GM21360 (cell line): ENCODE results near the gene TRPM6.

Experiments used
- ATAC-seq: cut with Tn5 transposase; IDR thresholded peaks from one replicate; pipeline ENCODE4 v1.9.1; 2021; ENCODE audit warnings: mild to moderate bottlenecking, moderate library complexity; ENCODE audit not compliant: unreplicated experiment

TRPM6 gene

DNA sequence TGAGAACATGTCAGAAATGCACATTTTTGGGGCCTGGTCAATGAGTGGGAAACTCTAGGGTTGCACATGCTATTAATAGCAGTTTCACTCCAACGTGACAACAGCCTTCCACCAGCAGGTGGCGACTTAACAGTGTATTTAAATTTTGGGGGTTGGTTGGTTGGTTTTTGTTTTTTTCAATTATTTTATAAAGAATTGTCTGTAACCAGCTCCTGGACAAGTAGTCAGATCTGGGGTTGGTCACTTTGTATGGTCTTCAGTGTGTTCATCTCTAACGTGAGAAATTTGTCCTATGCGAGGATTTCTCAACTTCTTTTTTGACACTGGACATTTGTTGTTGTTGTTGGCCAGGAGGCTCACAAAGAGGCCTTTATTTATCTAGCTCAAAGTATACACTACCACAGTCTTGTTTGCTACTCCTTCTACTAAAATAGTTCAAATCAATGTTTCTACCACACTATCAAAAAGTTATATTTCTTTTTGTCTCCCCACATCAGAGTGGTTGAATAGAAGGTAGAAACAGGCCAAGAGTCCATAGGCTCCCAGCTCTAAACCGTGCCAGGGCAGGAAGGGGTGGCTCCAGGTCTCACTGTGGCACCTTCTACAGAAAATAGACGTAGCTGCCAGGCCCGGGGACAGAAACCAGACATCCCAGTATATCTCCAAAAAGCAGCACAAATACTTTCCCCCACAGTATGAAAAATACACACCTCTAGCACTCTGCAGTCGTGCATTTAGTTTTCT, 110.4 kb downstream of the TRPM6 start:
- ATAC-seq: no peak

- no peak for ATAC-seq
These were observed 112.3 kb downstream of the TRPM6 start for GRCh38 chr9:74775396-74775795.

- peak; percentile 36 for ATAC-seq
These were observed 113.7 kb downstream of the TRPM6 start for GRCh38 chr9:74773886-74774479.

GRCh38 chr9:74772121-74772520, 115.6 kb downstream of the TRPM6 start:
- ATAC-seq: peak; percentile 45

DNA sequence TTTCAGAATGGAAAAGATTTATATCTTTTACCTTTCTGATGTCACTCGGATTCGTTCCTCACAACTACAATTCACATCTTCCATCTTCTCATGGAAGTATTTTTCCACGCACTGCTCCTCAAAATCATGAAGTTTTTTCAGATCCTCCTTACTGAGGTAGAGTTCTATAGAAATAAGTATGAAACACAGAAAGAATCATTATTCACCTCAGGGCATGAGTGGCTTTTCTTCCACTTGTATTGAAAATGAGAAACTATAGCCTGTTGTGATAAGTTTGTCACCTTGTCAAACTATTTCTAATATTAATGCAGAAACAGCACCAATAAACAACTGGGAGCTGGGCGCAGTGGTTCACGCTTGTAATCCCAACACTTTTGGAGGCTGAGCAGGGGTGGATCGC, 116.0 kb downstream of the TRPM6 start:
- no peak for ATAC-seq

GRCh38 chr9:74771262-74771585, 116.5 kb downstream of the TRPM6 start:
- no peak for ATAC-seq

GRCh38 chr9:74770508-74771261, 117.0 kb downstream of the TRPM6 start:
- ATAC-seq: peak; percentile 85

DNA sequence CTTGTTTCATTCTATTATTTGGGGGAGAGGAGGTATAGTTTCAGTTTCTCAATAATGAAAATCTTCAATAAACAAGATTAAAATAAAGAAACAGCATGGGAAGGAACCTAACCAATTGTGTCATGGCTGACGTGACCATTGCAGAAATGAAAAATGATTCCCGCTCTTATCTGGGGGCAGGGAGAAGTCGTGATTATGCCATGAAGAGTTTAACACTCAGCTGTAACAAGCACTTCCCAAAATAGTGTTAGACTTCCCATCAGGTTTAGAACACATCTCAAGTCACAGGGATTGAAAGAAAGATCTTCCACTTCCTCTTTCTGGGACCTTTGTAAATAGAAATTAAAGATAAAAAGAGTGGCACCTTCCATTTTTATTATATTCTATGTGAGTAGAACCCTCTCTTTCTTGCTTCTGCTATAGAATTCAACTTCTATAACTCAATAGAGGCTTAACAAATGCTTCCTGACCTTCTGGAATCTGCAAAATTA, 122.2 kb downstream of the TRPM6 start:
- ATAC-seq: no peak

DNA sequence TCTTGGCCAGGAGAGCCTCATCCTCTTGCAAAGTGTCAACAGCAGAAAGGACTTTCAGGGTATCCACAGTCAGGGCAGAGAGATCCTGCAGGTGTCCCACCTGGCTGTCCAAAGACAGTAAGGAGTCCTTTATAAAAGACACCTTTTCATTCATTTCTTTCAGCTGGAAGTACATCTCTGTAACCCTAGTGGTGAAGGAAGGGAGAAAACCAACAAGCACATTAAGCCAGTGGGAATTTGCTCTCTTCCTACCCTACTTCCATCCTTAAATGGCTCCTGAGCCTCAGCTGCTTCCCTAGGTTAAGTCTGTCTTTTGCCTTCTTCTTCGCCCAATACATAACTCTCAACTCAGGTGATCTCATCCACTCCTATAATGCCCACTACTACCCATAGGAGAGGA, 124.8 kb downstream of the TRPM6 start:
- ATAC-seq: no peak

GRCh38 chr9:74760031-74760700, 127.6 kb downstream of the TRPM6 start:
- no peak for ATAC-seq

DNA sequence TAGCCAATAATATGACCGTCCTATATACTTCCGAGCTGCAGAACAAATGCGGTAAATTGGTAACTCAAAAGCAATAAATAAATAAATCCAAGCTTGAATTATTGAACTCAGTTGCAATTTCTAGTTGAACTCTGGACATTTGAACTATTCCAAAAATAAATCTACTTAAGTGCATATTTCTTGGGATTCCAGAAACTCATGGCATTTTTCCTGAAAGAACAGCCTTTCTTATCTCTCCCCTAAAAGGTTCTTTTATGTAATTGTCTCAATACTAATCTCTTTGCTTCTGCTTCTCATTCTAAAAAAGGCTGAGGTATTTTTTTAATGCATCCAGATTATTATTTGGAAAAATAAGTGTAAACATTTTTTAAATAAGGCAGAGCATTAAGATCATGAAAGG, 131.7 kb downstream of the TRPM6 start:
- ATAC-seq: no peak

GRCh38 chr9:74755355-74755754, 132.4 kb downstream of the TRPM6 start:
- no peak for ATAC-seq

DNA sequence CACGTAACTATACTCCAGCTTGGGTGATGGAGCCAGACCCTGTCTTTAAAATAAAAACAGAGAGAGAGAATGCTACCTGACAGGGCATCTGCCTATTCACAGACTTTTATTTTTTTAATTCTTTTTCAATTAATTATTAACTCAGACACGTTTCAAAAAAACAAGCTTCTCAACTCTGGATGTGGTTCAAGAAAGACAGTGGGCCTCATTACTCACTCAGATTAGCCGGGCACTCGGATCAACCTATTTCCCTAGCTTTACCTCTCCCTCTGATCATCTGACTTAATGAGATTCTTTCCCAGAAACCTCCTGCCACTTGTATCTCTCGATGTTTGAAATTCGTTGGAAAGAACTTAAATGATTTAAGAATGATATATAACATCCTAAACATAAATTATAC, 134.1 kb downstream of the TRPM6 start:
- no peak for ATAC-seq

- no peak for ATAC-seq
These were observed 138.8 kb downstream of the TRPM6 start for GRCh38 chr9:74748966-74749365.

- no peak for ATAC-seq
These were observed 144.7 kb downstream of the TRPM6 start for GRCh38 chr9:74742792-74743730.

GRCh38 chr9:74742191-74742790, 145.4 kb downstream of the TRPM6 start:
- ATAC-seq: no peak

DNA sequence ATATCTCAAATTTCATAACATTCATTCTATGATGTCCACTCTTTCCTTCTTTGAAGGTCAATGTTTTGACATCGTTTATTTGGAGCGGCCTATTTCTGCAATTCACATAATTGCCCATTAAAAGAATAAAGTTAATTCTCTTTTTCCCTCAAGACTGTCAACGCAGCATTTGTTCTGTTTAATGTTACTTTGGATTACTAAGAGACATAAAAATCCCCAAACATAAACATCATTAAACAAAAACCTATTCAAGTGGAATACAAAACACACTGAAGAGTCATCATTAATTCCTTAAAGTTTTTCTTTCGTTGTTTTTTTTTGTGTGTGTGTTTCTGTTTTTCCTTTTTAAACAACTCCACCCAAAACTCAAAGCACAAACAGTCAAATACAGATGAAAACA, 151.1 kb downstream of the TRPM6 start:
- no peak for ATAC-seq

DNA sequence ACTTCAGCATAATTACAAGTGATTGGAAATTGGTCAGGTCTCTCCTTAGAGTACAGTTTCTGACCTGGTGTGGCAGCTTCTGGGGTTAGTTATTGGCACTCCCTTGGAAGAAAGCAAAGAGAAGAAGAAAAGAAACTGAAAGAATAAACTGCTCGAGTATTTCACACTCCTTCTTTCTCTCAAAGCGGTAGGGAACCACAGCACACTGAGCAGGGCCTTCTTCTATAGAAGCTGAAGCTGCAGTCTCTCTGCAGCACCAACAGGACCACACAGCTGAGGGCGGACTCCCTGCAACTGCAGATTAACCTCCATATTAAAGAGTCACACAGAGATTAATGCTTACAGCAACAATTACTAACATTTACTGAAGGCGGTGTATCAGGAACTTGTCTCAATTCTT, 152.0 kb downstream of the TRPM6 start:
- no peak for ATAC-seq

DNA sequence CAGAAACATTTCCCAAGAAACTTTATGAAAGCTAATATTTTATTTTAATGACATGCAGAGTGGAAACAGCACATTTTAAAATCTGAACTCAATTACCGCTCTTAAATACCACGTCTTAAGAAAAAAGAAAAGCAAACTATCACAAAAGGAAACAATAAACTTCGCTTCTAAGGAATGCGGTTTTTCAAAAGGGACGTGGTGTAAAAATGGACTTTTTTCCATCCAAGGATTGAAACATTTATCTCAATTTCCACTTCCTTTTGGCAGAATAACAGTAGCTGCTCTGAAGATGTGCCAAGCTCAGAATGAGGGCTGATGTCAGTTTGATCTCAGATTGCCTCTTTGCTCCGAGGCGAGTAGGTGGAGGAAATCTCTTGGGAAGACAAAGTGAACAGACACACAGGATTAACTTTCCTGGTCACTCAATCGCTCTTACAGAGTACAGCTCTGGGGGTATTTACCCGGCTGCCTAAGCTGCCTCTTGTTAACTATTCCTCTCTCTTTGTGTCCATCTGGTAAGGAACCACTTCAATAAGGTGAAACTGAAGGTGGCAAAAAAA, 158.5 kb downstream of the TRPM6 start:
- no peak for ATAC-seq

DNA sequence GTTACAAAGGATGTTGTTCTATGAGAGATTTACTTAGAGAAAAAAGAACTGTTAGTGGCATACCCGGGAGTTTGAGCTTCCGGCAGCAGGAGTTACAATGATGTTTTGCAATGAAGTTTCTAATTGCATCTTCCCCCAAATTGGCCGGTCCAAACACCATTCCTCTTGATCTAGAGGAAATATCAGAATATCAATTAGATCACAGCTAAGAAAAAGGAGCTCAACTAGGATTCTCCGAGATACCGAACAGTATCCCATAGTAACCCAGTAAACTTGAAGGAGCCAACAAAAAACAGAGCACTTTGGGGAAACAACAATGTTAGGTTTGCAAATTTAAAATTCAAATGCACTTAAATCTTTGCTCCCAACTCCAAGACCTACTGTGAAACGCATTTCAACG, 159.5 kb downstream of the TRPM6 start:
- ATAC-seq: no peak
